ENCODE measurements around the gene CACNA1F.

Gene CACNA1F

DNA sequence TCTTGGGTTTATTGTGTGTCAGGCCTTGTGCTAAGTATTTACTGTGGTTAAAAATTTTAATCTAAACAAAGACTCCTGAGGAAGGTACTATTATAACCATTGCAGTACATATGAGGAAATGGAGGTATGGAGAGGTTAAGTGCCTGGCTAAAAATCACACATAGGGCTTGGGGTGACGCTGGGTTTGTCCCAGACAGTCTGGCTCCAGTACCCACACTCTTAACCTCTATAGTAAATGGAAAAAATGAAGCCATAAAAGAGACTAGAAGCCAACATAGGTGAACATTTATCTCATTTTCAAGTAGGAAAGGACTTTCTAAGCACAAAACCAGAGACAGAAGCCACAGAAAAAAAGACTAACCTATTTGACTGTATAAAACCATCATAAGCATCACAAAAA is 29.5 kb upstream of the CACNA1F start:
- no peak for DNase-seq (ENCODE audit: low read depth in 1 of 2, low spot score in 1 of 2)
- Histone ChIP-seq H3K4me3 (replicated peaks; ENCODE audit: insufficient read depth, low read length) (no peak overlapping the region), H3K27ac (replicated peaks) (no peak overlapping the region), H3K27me3 (ENCODE audit: insufficient read depth, poor library complexity, severe bottlenecking) (no peaks in the 10 kb centered on the region)
- TF ChIP-seq SPI1 (IDR thresholded peaks at IDR 0.05; ENCODE audit: borderline replicate concordance, low read depth), result no peak
- TF ChIP-seq, protein P1, sequence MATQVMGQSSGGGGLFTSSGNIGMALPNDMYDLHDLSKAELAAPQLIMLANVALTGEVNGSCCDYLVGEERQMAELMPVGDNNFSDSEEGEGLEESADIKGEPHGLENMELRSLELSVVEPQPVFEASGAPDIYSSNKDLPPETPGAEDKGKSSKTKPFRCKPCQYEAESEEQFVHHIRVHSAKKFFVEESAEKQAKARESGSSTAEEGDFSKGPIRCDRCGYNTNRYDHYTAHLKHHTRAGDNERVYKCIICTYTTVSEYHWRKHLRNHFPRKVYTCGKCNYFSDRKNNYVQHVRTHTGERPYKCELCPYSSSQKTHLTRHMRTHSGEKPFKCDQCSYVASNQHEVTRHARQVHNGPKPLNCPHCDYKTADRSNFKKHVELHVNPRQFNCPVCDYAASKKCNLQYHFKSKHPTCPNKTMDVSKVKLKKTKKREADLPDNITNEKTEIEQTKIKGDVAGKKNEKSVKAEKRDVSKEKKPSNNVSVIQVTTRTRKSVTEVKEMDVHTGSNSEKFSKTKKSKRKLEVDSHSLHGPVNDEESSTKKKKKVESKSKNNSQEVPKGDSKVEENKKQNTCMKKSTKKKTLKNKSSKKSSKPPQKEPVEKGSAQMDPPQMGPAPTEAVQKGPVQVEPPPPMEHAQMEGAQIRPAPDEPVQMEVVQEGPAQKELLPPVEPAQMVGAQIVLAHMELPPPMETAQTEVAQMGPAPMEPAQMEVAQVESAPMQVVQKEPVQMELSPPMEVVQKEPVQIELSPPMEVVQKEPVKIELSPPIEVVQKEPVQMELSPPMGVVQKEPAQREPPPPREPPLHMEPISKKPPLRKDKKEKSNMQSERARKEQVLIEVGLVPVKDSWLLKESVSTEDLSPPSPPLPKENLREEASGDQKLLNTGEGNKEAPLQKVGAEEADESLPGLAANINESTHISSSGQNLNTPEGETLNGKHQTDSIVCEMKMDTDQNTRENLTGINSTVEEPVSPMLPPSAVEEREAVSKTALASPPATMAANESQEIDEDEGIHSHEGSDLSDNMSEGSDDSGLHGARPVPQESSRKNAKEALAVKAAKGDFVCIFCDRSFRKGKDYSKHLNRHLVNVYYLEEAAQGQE (IDR thresholded peaks at IDR 0.05; ENCODE audit: insufficient replicate concordance, low read depth), result no peak
- no peak for TF ChIP-seq POLR2AphosphoS5 (IDR thresholded peaks at IDR 0.05; ENCODE audit: low read depth)
- no peak for TF ChIP-seq GABPA (IDR thresholded peaks at IDR 0.05; ENCODE audit: low read depth)
- TF ChIP-seq, protein P2, sequence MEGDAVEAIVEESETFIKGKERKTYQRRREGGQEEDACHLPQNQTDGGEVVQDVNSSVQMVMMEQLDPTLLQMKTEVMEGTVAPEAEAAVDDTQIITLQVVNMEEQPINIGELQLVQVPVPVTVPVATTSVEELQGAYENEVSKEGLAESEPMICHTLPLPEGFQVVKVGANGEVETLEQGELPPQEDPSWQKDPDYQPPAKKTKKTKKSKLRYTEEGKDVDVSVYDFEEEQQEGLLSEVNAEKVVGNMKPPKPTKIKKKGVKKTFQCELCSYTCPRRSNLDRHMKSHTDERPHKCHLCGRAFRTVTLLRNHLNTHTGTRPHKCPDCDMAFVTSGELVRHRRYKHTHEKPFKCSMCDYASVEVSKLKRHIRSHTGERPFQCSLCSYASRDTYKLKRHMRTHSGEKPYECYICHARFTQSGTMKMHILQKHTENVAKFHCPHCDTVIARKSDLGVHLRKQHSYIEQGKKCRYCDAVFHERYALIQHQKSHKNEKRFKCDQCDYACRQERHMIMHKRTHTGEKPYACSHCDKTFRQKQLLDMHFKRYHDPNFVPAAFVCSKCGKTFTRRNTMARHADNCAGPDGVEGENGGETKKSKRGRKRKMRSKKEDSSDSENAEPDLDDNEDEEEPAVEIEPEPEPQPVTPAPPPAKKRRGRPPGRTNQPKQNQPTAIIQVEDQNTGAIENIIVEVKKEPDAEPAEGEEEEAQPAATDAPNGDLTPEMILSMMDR (IDR thresholded peaks at IDR 0.05; ENCODE audit: insufficient read depth, low read length), result no peak

DNA sequence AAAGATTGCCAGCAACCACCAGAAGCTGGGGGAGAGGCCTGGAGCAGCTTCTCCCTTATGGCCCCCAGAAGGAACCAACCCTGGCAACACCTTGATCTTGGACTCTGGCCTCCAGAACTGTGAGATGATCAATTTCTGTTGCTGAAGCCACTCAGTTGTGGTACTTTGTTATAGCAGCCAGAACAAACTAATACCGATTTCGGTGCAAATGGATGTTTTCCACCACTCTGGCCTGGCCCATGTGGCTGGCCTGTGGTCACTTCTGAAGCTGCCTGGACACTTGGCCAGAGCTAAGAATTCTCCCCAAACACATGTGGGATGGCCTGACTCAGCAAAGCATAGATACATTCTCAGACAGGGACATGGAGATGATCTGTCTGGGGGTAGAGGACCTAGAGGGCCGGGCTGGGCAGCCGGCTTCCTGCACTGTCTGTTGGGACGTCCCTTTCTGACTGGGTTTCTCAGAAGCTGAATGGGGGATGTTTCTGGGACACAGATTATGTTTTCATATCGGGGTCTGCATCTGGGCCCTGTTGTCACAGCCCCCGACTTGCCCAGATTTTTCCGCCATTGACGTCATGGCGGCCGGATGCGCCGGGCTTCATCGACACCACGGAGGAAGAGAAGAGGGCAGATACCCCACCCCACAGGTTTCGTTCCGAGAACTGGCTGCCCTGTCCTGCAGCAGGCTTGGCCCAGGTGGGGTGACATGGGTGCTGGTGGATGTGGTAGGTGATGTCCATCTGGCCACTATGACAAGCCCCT is 27.3 kb upstream of the CACNA1F start:
- TF ChIP-seq GABPA (IDR thresholded peaks at IDR 0.05; ENCODE audit: low read depth) (no peak), SPI1 (IDR thresholded peaks at IDR 0.05; ENCODE audit: borderline replicate concordance, low read depth) (no peak), POLR2AphosphoS5 (IDR thresholded peaks at IDR 0.05; ENCODE audit: low read depth) (no peak)
- TF ChIP-seq, protein P2 (IDR thresholded peaks at IDR 0.05; ENCODE audit: insufficient read depth, low read length), result no peak
- TF ChIP-seq, protein P1 (IDR thresholded peaks at IDR 0.05; ENCODE audit: insufficient replicate concordance, low read depth), result no peak
- DNase-seq (ENCODE audit: low read depth in 1 of 2, low spot score in 1 of 2), result no peak
- Histone ChIP-seq H3K27ac (replicated peaks) (no peak overlapping the region), H3K4me3 (replicated peaks; ENCODE audit: insufficient read depth, low read length) (no peak overlapping the region), H3K27me3 (ENCODE audit: insufficient read depth, poor library complexity, severe bottlenecking) (no peaks in the 10 kb centered on the region)

DNA sequence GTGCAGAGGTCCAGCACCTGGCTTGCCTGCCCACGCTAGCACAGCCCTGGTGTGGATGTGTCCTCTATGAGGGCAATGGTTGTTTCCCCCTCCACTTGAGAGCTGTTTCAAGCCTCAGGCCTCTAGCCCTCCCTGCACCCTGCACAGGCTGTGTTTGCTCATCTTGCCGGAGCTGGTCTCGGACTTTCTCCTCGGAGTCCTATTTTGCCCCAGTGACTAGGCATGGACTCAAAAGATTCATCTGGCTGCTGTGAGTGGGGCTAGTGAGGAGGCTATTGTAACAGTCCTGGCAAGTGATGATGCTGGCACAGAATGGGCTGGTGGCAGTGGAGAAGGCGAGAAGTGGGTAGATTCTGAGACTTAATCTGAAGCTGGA is 25.6 kb upstream of the CACNA1F start:
- DNase-seq (ENCODE audit: low read depth in 1 of 2, low spot score in 1 of 2), result no peak
- H3K4me3 ChIP-seq (replicated peaks; ENCODE audit: insufficient read depth, low read length), result no peak overlapping the region
- H3K27me3 ChIP-seq (ENCODE audit: insufficient read depth, poor library complexity, severe bottlenecking), result no peaks in the 10 kb centered on the region
- no peak overlapping the region for H3K27ac ChIP-seq (replicated peaks)
- TF ChIP-seq SPI1 (IDR thresholded peaks at IDR 0.05; ENCODE audit: borderline replicate concordance, low read depth) (no peak), GABPA (IDR thresholded peaks at IDR 0.05; ENCODE audit: low read depth) (no peak), POLR2AphosphoS5 (IDR thresholded peaks at IDR 0.05; ENCODE audit: low read depth) (no peak)
- TF ChIP-seq, protein P1 (IDR thresholded peaks at IDR 0.05; ENCODE audit: insufficient replicate concordance, low read depth), result no peak
- TF ChIP-seq, protein P2 (IDR thresholded peaks at IDR 0.05; ENCODE audit: insufficient read depth, low read length), result no peak

Data from HL-60 (cell line).